HepG2 (cell line): Measurements from ENCODE around the gene SH2B2. TPM values are rescaled to one million over a fixed set of nuclear protein-coding genes. Genes with fewer than 3 reads are reported as not detected.

Experiments
- ATAC-seq: fragments of 200-7000 bp; cut with Tn5 transposase; 3 replicates; pipeline ENCODE4 v1.9.1; 2020; ENCODE audit warnings: mild to moderate bottlenecking, moderate library complexity
- BruUV-seq: library from RNA; stranded (reverse); fragments of 400-500 nt; replicated peaks from 2 replicates; lab custom pipeline; 2021; lab: Mats Ljungman, UMichigan
- CTCF ChIA-PET: fragments of 300-600 bp; formaldehyde crosslinking; extraction: SDS; loops from one replicate; lab custom pipeline; 2021; ENCODE audit warnings: low total read pairs, inconsistent platforms, low intra/inter-chr PET ratio; lab: Yijun Ruan, JAX
- POLR2A ChIA-PET: fragments of 350-600 bp; sonication (Branson Sonifier 250); formaldehyde crosslinking; loops from one replicate; lab custom pipeline; 2020; ENCODE audit warnings: antibody characterized with exemption, inconsistent platforms; lab: Yijun Ruan, JAX
- DNase-seq: peaks from one replicate; pipeline ENCODE4 v3.0.0-alpha.2; 2015; ENCODE audit warnings: low spot score
- FAIRE-seq: peaks from 3 replicates; lab custom pipeline; 2011; peaks lifted over from hg19 to GRCh38; lab: Jason Lieb, UNC
- H2AFZ ChIP-seq: one replicate; pipeline ENCODE4 v1.6.1; 2011; ENCODE audit warnings: low read length, inconsistent platforms
- H3K27ac ChIP-seq: fragments of 300-600 bp; 3 replicates; pipeline ENCODE4 v1.8.0; 2011; ENCODE audit warnings: mixed run types, mild to moderate bottlenecking, mixed read lengths, low read length, inconsistent platforms; ENCODE audit not compliant: insufficient read depth; ENCODE audit errors: extremely low read length
- H3K27me3 ChIP-seq, 2 experiments: fragments of 200-600 bp in 1 of 2; 2 replicates in 1 of 2; 3 replicates in 1 of 2; pipeline versions ENCODE4 v1.6.0 to v1.8.0; 2011; ENCODE audit warnings: low read length in 2 of 2, mild to moderate bottlenecking in 2 of 2, moderate library complexity in 2 of 2, inconsistent platforms in 1 of 2; ENCODE audit not compliant: insufficient read depth in 2 of 2, control insufficient read depth in 1 of 2
- H3K36me3 ChIP-seq, 2 experiments: fragments of 200-600 bp in 1 of 2; replicated peaks in 1 of 2; 2 replicates in 1 of 2; 3 replicates in 1 of 2; pipeline versions ENCODE4 v1.5.1 to v1.8.0; 2011; ENCODE audit warnings: low read length in 2 of 2, inconsistent platforms in 1 of 2; ENCODE audit not compliant: insufficient read depth in 2 of 2, control insufficient read depth in 1 of 2
- H3K4me1 ChIP-seq: 2 replicates; pipeline ENCODE4 v1.5.1; 2012; ENCODE audit warnings: low read length, inconsistent platforms; ENCODE audit not compliant: insufficient read depth
- H3K4me2 ChIP-seq: 2 replicates; pipeline ENCODE4 v1.6.0; 2011; ENCODE audit warnings: low read depth, low read length, inconsistent platforms
- H3K4me3 ChIP-seq, 3 experiments: fragments of 200-600 bp in 1 of 3; sonication (generic), shearing (Covaris generic) in 1 of 3; replicated peaks in 1 of 3; 2 replicates each; pipeline ENCODE4 v1.5.1; 2011 to 2016; ENCODE audit warnings: low read length in 3 of 3, inconsistent platforms in 2 of 3, low read depth in 2 of 3, mild to moderate bottlenecking in 2 of 3, control low read depth in 1 of 3, mixed read lengths in 1 of 3; ENCODE audit not compliant: insufficient read depth in 1 of 3
- H3K79me2 ChIP-seq: one replicate; pipeline ENCODE4 v1.6.1; 2011; ENCODE audit warnings: low read length, inconsistent platforms; ENCODE audit not compliant: insufficient read depth
- H3K9ac ChIP-seq: 2 replicates; pipeline ENCODE4 v1.6.0; 2011; ENCODE audit warnings: mild to moderate bottlenecking, low read depth, low read length, inconsistent platforms; ENCODE audit not compliant: insufficient read depth
- H3K9me3 ChIP-seq: 2 replicates; pipeline ENCODE4 v1.5.1; 2012; ENCODE audit warnings: mild to moderate bottlenecking, low read length
- H4K20me1 ChIP-seq: 2 replicates; pipeline ENCODE4 v1.6.0; 2011; ENCODE audit warnings: inconsistent platforms, mild to moderate bottlenecking, low read length, moderate library complexity; ENCODE audit not compliant: insufficient read depth
- RELA ChIP-seq: sonication (generic); formaldehyde crosslinking; IDR thresholded peaks from 2 replicates; pipeline ENCODE4 v1.4.0; 2020; ENCODE audit warnings: missing genetic modification reagents
- SMAD1 ChIP-seq: sonication (generic); formaldehyde crosslinking; IDR thresholded peaks from 2 replicates; pipeline ENCODE4 v1.4.0; 2020; ENCODE audit warnings: missing genetic modification reagents, low read depth, mild to moderate bottlenecking, borderline replicate concordance
- SRY ChIP-seq: sonication (generic); formaldehyde crosslinking; IDR thresholded peaks from 2 replicates; pipeline ENCODE4 v1.8.0; 2022; ENCODE audit warnings: mild to moderate bottlenecking, missing genetic modification reagents
- YEATS4 ChIP-seq: sonication (generic); formaldehyde crosslinking; IDR thresholded peaks from 2 replicates; pipeline ENCODE4 v1.4.0; 2020; ENCODE audit warnings: missing genetic modification reagents, borderline replicate concordance
- ZBTB7B ChIP-seq: sonication (generic); formaldehyde crosslinking; IDR thresholded peaks from 2 replicates; pipeline ENCODE4 v1.4.0; 2020; ENCODE audit warnings: missing genetic modification reagents
- ZFP36L1 ChIP-seq: sonication (generic); formaldehyde crosslinking; IDR thresholded peaks from 2 replicates; pipeline ENCODE4 v1.8.0; 2022; ENCODE audit warnings: mild to moderate bottlenecking, missing genetic modification reagents, moderate library complexity
- ZFP36L2 ChIP-seq: sonication (generic); formaldehyde crosslinking; IDR thresholded peaks from 2 replicates; pipeline ENCODE4 v1.4.0; 2020; ENCODE audit warnings: missing genetic modification reagents
- ZNF883 ChIP-seq: sonication (generic); formaldehyde crosslinking; IDR thresholded peaks from 2 replicates; pipeline ENCODE4 v1.5.1; 2020; ENCODE audit warnings: mild to moderate bottlenecking, missing genetic modification reagents; ENCODE audit errors: not compliant biosample characterization
- WGBS: methylation state at CpG from one replicate; pipeline ENCODE4 v1.1.6; 2017; ENCODE audit warnings: low lambda C conversion rate; 5-methylcytosine and 5-hydroxymethylcytosine counted together
- in situ Hi-C: cut with HindIII; loops from 2 replicates; pipeline ENCODE4 v1.10.0; 2017; ENCODE audit warnings: low pct_unique_long_range_greater_than_20kb; ENCODE audit not compliant: extremely low pct_ligation_motif_present
- intact Hi-C: fragments of 100-400 bp; cut with micrococcal nuclease; formaldehyde crosslinking; loops from one replicate; pipeline ENCODE4 v1.10.0; 2022; ENCODE audit not compliant: unreplicated experiment
- polyA plus RNA-seq, 8 experiments: library from polyadenylated mRNA; depleted of rRNA in 3 of 8; stranded (reverse) in 7 of 8; unstranded in 1 of 8; fragments of >200 nt; fragmentation: Illumina TruSeq in 4 of 8; extraction: Trizol in 4 of 8; gene quantifications; 2 replicates each; pipeline versions ENCODE4 v1.2.1 to v1.2.3, GENCODE V29; 2011 to 2016; ENCODE audit warnings: low read depth in 4 of 8, missing spikeins in 1 of 8, mixed read lengths in 1 of 8; ENCODE audit not compliant: insufficient read depth in 1 of 8
- total RNA-seq, 5 experiments: library from RNA; depleted of rRNA; stranded (reverse); fragments of >200 nt; fragmentation: Illumina TruSeq; extraction: Trizol; gene quantifications; 2 replicates each; pipeline ENCODE4 v1.2.3, GENCODE V29; 2016; ENCODE audit warnings: low read depth in 1 of 5
- TF ChIP-seq, protein P1 (sequence below): sonication (generic); formaldehyde crosslinking; IDR thresholded peaks from 2 replicates; pipeline ENCODE4 v1.5.0; 2020; ENCODE audit warnings: mild to moderate bottlenecking, missing genetic modification reagents
- TF ChIP-seq, protein P2 (sequence below), 2 experiments: IDR thresholded peaks; 2 replicates each; pipeline ENCODE4 v1.6.1; 2011 to 2012; ENCODE audit warnings: low read length in 2 of 2, borderline replicate concordance in 1 of 2, low read depth in 1 of 2, mild to moderate bottlenecking in 1 of 2, moderate library complexity in 1 of 2
- TF ChIP-seq, protein P3 (sequence below): sonication (generic); formaldehyde crosslinking; IDR thresholded peaks from 2 replicates; pipeline ENCODE4 v1.8.1; 2022; ENCODE audit warnings: low read depth, mild to moderate bottlenecking, missing genetic modification reagents
- TF ChIP-seq, protein P4 (sequence below): sonication (generic); formaldehyde crosslinking; IDR thresholded peaks from 2 replicates; pipeline ENCODE4 v1.4.0; 2020; ENCODE audit warnings: mild to moderate bottlenecking, low read depth, missing genetic modification reagents

Gene SH2B2
- total and polyA plus RNA-seq, 2 of the 13 experiments (the other 11 are each of a cell fraction or from before 2014, with no cell fraction given): 0.46 to 1.3 TPM

DNA sequence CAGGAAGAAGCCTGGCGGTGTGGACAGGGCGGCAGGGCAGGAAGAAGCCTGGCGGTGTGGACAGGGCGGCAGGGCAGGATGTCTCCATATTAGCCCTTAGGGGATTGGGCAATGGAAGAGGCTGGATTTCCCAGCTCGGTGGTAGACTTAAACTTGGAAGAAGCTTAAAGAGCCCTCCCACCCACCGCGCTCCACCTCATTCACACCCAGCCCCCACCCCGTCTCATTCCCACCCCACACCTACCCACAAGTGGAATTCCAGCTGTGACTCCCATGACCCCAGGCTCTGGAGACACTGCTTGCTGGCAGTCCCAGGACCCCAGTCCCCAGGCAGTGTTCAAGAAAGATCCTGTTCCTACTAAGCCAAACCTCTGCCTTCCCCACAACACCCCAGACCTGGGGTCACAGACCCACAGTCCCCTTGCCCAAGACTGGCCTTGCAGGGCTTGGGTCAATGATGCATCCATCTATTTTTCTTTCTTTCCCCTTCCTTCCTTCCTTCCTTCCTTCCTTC, 35.6 kb downstream of the SH2B2 start (continued):
- TF ChIP-seq, protein P1, sequence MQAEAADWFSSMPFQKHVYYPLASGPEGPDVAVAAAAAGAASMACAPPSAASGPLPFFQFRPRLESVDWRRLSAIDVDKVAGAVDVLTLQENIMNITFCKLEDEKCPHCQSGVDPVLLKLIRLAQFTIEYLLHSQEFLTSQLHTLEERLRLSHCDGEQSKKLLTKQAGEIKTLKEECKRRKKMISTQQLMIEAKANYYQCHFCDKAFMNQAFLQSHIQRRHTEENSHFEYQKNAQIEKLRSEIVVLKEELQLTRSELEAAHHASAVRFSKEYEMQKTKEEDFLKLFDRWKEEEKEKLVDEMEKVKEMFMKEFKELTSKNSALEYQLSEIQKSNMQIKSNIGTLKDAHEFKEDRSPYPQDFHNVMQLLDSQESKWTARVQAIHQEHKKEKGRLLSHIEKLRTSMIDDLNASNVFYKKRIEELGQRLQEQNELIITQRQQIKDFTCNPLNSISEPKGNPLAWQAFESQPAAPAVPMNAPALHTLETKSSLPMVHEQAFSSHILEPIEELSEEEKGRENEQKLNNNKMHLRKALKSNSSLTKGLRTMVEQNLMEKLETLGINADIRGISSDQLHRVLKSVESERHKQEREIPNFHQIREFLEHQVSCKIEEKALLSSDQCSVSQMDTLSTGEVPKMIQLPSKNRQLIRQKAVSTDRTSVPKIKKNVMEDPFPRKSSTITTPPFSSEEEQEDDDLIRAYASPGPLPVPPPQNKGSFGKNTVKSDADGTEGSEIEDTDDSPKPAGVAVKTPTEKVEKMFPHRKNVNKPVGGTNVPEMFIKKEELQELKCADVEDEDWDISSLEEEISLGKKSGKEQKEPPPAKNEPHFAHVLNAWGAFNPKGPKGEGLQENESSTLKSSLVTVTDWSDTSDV (CRISPR knock-in tag): no peak
- TF ChIP-seq, protein P2, sequence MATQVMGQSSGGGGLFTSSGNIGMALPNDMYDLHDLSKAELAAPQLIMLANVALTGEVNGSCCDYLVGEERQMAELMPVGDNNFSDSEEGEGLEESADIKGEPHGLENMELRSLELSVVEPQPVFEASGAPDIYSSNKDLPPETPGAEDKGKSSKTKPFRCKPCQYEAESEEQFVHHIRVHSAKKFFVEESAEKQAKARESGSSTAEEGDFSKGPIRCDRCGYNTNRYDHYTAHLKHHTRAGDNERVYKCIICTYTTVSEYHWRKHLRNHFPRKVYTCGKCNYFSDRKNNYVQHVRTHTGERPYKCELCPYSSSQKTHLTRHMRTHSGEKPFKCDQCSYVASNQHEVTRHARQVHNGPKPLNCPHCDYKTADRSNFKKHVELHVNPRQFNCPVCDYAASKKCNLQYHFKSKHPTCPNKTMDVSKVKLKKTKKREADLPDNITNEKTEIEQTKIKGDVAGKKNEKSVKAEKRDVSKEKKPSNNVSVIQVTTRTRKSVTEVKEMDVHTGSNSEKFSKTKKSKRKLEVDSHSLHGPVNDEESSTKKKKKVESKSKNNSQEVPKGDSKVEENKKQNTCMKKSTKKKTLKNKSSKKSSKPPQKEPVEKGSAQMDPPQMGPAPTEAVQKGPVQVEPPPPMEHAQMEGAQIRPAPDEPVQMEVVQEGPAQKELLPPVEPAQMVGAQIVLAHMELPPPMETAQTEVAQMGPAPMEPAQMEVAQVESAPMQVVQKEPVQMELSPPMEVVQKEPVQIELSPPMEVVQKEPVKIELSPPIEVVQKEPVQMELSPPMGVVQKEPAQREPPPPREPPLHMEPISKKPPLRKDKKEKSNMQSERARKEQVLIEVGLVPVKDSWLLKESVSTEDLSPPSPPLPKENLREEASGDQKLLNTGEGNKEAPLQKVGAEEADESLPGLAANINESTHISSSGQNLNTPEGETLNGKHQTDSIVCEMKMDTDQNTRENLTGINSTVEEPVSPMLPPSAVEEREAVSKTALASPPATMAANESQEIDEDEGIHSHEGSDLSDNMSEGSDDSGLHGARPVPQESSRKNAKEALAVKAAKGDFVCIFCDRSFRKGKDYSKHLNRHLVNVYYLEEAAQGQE (IDR thresholded peaks at IDR 0.05; ENCODE audit: borderline replicate concordance in 1 of 2, low read depth in 1 of 2, low read length in 2 of 2): no peak
- TF ChIP-seq ZFP36L2 (no peak), SMAD1 (CRISPR knock-in tag) (no peak)

DNA sequence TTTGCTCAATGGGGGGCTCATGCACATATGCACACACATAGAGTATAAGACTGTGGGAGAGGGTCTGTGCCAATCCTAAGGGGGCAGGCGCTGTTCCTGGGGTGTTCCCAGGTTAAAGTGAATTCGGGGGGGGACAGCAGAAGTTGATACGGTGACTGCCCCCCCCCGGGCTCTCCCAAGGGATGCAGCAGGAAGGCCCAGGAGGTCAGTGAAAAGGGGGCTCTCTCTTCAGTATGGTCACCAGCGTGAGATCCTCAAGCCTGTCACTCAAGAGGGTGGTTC, 37.2 kb downstream of the SH2B2 start:
- no peak overlapping the region for H3K27ac ChIP-seq
- H3K4me2 ChIP-seq: no peak overlapping the region
- no peak for FAIRE-seq
- no peak overlapping the region for H3K9ac ChIP-seq
- no peaks in the 10 kb centered on the region for H3K9me3 ChIP-seq
- no peak for ATAC-seq
- BruUV-seq: no TSS peak
- intact Hi-C loops: no loop called here
- H3K36me3 ChIP-seq: no peaks in the 10 kb centered on the region
- H2AFZ ChIP-seq: no peak overlapping the region
- DNase-seq: no peak
- no peaks in the 10 kb centered on the region for H3K4me1 ChIP-seq
- CTCF ChIA-PET: no interaction called here
- WGBS: 69% methylated on average over 3 of the region's 5 CpGs
- H3K27me3 ChIP-seq: peaks cover 0 to 13% of the 10 kb centered on the region in 2 experiments; a peak in 3 of 5 replicates
- no peaks in the 10 kb centered on the region for H3K79me2 ChIP-seq
- H3K4me3 ChIP-seq: no peak overlapping the region
- in situ Hi-C loops: no loop called here
- POLR2A ChIA-PET: no interaction called here
- H4K20me1 ChIP-seq: no peaks in the 10 kb centered on the region
- TF ChIP-seq YEATS4 (CRISPR knock-in tag) (no peak), SRY (no peak), RELA (CRISPR knock-in tag) (no peak), ZFP36L1 (no peak), ZNF883 (no peak), ZBTB7B (CRISPR knock-in tag) (no peak)
- TF ChIP-seq, protein P3, sequence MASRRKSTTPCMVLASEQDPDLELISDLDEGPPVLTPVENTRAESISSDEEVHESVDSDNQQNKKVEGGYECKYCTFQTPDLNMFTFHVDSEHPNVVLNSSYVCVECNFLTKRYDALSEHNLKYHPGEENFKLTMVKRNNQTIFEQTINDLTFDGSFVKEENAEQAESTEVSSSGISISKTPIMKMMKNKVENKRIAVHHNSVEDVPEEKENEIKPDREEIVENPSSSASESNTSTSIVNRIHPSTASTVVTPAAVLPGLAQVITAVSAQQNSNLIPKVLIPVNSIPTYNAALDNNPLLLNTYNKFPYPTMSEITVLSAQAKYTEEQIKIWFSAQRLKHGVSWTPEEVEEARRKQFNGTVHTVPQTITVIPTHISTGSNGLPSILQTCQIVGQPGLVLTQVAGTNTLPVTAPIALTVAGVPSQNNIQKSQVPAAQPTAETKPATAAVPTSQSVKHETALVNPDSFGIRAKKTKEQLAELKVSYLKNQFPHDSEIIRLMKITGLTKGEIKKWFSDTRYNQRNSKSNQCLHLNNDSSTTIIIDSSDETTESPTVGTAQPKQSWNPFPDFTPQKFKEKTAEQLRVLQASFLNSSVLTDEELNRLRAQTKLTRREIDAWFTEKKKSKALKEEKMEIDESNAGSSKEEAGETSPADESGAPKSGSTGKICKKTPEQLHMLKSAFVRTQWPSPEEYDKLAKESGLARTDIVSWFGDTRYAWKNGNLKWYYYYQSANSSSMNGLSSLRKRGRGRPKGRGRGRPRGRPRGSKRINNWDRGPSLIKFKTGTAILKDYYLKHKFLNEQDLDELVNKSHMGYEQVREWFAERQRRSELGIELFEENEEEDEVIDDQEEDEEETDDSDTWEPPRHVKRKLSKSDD (CRISPR knock-in tag): no peak
- TF ChIP-seq, protein P4, sequence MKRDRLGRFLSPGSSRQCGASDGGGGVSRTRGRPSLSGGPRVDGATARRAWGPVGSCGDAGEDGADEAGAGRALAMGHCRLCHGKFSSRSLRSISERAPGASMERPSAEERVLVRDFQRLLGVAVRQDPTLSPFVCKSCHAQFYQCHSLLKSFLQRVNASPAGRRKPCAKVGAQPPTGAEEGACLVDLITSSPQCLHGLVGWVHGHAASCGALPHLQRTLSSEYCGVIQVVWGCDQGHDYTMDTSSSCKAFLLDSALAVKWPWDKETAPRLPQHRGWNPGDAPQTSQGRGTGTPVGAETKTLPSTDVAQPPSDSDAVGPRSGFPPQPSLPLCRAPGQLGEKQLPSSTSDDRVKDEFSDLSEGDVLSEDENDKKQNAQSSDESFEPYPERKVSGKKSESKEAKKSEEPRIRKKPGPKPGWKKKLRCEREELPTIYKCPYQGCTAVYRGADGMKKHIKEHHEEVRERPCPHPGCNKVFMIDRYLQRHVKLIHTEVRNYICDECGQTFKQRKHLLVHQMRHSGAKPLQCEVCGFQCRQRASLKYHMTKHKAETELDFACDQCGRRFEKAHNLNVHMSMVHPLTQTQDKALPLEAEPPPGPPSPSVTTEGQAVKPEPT (CRISPR knock-in tag): no peak
